HG03439 (cell line): ENCODE data around the gene THAP11.

Experiments
- ATAC-seq: cut with Tn5 transposase; IDR thresholded peaks from one replicate; pipeline ENCODE4 v1.9.1; 2021; ENCODE audit warnings: mild to moderate bottlenecking, moderate library complexity; ENCODE audit not compliant: unreplicated experiment

THAP11 gene

DNA sequence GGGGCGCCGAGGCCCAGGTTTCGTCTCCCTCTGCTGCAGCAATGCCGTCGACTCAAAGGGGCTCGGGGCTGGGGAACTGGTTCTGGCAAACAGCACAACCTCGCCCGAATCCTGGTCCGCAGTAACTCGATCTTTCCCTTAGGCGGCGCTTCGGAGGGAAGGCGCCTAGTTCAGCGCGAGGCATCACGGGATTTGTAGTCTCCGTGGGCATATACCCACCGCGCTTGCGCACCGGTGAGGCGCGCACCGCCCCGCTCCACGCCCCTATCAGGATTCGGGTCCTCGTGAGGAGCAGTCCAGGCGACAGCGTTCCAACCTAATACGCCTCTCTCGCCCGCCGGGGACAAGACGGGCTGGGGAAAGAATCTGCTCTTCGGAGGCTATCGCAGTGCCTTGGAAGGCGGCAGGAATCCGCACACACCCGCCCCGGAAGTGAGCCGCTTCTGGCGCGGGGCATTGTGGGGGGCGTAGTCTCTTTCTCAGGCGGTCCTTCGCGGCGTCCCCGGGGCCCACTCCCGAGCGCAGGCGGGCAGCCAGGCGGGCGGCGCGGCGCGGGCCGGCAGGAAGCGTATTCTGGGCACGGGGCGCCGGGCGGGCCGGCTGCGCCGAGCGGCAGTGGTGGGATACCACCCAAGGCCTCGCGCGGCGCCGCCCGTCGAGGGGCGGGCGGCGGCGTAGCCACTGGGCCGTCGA lies at the start of gene THAP11:
Gene THAP11 (plus strand): TSS at position 505 of the 693 bp plus-strand sequence. CDS start 235 bp downstream, outside the sequence.
- peak; percentile 44 for ATAC-seq

DNA sequence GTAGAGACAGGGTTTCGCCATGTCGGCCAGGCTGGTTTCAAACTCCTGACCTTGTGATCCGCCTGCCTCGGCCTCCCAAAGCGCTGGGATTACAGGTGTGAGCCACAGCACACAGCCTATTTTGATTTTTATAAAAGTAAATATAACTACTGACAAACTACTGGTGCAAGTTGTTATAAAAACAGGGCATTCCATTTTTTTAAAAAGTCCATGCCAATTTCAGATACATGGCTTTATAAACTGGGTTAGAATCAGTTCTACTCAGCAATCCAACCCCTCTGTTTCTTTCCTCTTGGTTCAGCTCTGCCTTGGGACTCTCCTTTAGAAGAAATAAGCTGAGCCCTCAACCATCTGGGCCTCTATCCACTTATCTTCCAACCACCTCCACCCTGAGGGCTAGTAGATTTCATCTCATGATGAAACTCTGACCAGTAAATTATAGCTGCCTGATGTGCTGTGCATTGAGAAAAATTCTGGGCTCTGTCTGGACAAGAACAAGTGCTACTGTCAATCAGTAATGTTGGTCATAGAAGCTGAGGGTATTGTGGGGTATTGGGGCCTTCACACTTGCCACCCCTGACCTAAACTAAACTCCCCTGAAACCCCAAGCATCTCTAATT lies 45.9 kb upstream of the THAP11 start:
- ATAC-seq = no peak

DNA sequence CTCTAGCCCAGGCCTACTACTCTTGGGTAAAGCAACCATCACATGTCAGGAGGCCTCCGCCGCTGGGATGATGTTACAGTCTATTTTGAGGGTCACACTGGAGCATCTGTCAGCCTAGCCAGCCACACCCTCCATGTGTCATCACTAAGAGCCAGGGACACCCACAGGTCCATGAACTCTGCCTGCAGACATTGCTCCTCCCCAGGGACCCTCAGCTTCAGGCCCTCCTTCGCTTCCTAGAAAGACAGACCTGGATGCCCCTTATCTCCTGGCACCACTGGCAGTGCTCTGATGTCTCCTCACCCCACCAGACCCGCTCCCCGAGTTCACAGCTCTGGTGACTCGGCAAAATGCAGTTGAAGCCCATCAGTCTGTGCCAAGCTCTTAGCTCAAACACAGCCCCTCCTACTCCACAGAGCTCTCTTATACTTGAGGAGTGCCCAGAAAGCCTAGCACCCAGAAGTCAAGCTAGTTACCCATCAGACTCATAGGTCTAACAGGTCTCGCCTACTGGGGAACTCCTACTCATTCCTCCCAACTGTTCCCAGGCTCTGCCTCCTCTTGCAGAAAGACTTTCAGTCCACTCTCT lies 41.7 kb upstream of the THAP11 start:
- ATAC-seq = no peak

DNA sequence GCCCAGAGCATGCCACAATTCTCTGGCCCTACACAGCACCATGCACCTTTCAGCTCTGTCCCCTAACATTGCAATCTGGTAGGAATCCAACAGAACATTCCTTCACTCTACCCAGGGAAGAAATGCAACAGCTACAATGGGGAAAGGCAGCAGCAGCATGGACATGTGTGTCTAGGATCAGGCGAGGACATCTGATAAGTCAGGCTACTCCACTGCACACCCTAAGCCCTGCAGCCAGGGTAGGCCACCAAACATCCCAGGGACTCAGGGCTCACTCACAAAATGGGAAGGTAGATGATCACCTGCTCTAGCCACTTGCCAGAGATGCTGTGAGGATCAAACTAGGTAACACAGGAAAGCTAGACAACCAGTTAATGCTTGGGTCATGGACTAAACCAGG lies 40.9 kb upstream of the THAP11 start:
- no peak for ATAC-seq

DNA sequence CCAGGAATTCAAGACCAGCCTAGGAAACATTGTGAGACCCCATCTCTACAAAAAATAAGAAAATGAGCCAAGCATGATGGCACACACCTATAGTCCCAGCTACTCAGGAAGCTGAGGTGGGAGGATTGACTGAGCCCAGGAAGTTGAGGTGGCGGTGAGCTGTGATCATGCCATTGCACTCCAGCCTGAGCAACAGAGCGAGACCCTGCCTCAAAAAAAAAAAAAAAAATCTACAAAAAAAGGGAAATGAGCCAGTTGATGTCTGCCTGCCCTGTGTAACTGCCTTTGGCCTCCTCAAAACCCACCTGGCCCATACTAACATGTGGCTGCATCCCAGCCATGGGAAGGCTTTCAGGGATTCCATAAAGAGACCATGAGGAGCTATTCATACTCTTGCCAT lies 40.2 kb upstream of the THAP11 start:
- ATAC-seq = no peak

DNA sequence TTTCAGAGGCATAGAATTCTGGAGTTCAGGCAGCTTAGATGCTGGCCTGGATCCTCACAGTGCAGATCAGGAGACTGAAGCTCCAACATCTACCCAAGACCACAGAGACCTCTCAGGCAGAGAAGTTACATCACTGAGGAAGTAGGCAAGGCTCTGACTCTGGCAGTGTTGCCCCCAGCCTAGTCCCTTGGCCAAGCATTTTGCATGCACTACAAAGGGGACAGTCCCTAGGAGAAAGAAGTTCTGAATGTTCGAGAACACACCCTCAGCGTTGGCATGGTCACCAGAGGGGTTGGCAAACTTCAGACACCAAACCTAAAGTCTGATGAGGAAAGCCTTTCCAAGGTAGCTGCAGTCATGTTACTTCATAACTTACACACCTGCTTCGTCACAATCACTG lies 38.2 kb upstream of the THAP11 start:
- no peak for ATAC-seq

DNA sequence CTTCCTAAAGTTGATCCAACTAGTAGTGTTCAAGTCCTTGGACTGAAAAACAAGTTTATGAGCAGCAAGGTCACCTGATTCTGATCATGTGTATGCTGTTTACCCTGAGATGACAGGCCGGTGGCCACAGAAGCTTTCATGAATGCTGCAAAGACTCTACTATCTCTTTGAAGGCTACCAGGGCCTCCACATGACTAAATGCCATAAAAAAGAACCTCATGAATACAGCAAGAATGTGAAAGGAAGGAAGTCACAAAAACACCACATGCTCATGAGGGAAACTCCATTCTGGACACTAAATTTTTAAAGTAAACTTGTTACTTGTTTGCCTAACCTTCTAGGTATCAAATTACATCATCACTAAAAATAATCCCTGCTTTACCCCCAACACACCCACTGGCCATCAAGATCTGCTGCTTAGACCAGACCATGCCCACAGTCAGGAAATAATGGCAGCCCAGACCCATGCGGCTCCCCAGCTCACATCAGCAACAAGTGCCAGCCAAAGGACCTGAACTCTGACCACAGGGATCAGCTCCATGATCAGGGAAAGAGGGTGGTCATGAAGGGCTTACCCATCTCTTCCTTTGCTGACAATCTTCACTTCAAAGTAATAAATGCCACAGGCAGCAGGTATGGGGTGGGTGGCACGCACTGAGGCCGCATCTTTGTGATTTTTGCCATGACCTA lies 37.1 kb upstream of the THAP11 start:
- ATAC-seq = no peak

DNA sequence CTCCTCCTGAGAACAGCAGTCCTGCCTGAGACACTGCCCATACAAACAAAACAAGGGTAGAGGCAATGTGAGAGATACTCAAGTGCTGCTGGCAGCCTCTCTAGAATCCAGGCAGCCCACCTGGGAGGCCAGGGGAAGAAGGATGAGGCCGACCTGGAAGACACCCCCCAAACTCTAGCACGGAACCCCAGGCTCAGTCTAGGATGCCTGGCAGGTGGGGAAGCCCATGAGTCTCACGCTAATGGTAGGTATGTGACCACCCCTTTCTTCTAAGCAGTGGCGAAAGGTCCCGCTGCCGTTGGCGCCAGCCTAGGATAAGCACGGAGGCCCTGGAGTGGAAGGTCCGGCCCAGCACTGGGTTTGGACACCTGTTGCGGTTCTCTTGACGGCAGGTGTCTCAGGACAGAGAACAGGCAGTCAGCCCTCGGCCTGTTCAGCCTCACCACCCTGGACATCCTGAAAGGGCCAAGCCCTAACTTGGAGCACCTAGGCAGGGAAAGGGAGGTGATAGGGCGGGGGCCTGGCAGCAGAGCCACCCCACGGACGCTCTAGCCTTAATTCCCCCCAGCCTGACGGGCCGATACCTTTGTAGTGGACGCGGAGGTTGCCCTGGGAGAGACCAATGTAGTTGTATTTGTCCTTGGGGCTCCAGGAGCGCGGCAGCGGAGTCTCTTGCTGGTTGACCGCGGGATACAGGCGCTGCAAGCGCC lies 36.2 kb upstream of the THAP11 start:
- ATAC-seq = peak; percentile 7

DNA sequence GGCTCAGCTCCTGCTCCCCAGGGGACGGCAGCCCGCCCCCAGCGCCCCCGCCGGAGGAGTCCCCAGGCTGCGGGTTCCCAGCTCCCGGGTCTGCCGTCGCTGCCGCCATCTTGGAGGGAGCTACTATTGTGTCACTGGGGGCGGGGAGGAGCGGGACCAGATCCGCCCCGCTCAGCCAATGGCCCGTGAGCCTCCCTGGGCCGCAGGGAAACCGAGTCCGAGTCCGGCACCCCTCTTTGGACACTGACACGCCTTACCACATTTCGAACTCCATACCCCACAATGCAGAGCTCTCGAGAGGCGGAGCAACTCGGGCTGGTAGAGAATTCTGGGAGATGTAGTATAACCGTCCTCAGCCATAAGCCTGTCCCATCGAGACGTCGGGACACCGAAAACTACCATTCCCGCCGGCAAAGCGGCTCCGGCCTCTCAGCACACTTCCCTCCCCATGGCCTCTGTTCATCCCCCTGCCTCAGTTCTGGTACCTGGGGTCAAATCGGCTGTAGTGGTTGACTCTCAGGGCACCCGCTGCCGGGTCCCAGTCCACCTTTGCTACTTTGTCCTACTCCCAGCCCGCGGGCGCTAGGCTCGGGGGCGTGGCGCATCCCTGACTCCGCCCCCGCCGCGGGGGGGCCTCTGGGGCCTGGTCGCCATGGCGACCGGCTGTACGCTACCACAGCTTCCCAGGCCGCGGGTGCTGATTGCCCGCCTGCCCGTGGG lies 35.5 kb upstream of the THAP11 start, which contains the start of the genes RANBP10 and TSNAXIP1:
Gene RANBP10 (minus strand): TSS at position 133 of the 720 bp plus-strand sequence. CDS start 24 bp downstream, at position 109.
Gene TSNAXIP1 (plus strand): TSS at position 462 of the 720 bp plus-strand sequence. CDS start 261 bp downstream, outside the sequence.
- peak; percentile 95 for ATAC-seq

DNA sequence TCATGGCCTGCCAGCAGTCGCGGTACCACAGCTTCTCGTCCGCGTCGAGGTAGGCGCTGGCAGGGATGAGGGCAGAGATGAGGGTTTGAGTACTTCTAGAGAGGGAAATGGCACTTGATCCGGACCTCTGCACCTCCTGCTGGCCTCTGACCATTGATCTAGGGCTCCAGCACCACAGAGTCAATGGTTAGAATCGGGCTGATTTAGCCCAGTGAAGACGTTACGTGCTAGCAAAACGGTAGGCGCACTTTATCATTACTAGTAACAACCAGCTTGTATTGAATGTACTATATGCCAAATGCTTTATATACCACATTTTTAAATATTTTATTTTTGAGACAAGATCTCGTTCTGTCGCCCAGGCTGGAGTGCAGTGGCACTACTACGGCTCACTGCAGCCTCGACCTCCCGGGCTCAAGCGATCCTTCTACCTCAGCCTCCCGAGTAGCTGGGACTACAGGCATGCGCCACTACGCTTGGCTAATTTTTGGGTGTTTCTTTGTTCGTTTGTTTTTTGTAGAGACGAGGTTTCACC lies 34.9 kb upstream of the THAP11 start:
- no peak for ATAC-seq

DNA sequence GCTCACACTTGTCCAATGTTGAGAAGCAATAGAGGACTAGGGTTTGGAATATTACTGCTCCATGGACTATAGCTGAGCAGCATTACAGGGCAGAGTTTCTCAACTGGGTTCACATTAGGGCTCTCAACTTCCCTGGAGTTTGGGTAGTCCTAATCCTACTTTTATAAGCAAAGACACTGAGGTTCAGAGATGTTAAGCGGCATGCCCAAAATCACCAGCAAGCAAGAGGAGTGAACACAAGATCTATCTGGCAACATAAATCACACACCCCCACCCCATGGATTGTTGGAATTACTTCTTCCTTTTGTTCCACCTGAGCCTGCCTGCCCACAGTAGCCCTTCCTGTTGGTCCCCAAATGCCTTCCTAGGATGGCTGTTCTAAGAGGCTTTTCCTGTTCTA lies 30.2 kb upstream of the THAP11 start:
- no peak for ATAC-seq

DNA sequence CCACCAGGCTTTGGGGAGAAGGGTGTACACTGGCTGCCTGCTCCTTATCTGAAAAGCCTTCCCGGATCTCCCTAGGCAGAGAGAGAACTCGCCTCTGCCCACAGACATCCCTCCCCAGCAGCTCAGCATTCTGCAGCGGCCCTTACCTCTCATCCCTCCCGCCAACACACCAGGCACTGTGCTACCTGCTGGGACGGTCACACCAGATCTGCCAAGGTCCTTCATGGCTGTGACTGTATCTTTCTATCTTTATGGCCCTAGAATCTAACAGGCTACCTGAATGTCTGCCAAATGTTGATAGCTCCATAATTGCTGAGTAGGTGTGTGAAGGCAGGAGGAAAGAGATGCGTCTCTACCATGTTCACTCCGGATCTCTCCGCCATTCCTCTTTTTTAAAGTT lies 27.6 kb upstream of the THAP11 start:
- ATAC-seq = no peak

DNA sequence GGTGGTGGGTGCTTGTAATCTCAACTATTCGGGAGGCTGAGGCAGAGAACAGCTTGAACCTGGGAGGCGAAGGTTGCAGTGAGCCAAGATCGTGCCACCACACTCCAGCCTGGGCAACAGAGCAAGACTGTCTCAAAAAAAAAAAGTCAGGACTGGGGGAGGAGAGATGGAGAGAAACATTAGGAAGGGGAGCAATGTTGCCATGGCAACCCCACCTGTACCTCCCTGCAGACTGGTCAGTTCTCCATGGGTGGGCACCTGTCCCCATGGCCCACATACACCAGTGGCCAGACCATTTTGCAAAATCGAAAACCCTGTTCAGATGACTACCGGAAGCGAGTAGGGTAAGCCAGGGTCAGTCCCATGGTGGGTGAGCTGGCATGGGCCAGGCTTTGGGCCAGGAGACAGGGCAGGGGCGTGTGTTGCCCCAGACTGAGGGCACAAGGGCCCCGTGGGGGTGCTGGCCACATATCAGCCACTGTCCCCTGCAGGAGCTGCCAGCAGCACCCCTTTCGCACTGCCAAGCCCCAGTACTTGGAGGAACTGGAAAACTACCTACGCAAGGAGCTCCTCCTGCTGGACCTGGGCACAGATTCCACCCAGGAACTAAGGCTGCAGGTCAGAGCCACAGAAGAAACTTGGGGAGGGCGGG lies 21.4 kb upstream of the THAP11 start:
- ATAC-seq = no peak

DNA sequence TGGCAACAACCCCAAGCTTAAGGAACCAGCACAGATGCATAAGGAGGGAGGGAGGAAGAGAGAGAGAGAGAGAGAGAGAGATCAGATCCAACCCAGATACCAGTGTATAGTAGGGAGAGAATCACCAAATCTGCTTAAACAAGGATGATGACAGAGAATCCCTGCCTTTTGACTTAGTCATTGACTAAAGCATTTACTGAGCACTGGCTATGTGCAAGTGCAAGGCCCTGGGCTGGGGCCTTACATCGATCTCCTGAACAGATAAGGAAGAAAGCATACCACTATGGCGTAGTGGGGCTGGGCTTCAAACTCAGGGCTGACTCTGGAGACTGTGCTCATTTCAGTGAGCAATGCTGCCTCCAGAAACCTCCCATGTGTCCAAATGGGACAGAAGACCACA lies 19.6 kb upstream of the THAP11 start:
- no peak for ATAC-seq

DNA sequence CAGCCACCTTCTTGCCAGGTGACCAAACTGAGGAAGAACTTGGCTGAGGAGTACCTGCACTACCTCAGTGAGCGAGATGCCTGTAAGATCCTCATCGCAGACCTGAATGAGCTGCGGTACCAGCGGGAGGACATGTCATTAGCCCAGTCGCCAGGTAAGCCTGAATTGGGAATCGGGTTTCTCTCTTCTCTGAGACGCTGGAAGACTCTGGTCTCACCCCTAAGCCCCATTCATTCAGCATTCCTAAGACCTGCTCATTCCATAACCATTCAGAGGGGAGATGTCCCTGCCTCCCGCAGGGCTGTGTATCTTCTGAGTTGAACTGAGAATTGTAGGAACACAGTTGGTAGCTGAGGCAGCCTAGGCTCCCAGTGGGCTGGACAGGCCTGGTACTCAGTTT lies 17.0 kb upstream of the THAP11 start:
- no peak for ATAC-seq

DNA sequence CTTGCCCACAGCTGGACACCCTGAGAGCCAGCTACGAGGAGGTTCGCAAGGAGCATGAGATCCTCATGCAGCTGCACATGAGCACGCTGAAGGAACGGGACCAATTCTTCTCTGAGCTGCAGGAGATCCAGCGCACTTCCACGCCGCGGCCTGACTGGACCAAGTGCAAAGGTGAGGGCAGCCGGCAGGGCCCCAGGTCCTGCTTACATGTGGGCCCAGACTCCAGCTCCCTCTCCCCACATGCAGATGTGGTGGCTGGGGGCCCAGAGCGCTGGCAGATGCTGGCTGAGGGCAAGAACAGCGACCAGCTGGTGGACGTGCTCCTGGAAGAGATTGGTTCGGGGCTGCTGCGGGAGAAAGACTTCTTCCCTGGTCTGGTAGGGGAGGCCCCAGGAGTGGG lies 16.2 kb upstream of the THAP11 start:
- ATAC-seq = no peak

DNA sequence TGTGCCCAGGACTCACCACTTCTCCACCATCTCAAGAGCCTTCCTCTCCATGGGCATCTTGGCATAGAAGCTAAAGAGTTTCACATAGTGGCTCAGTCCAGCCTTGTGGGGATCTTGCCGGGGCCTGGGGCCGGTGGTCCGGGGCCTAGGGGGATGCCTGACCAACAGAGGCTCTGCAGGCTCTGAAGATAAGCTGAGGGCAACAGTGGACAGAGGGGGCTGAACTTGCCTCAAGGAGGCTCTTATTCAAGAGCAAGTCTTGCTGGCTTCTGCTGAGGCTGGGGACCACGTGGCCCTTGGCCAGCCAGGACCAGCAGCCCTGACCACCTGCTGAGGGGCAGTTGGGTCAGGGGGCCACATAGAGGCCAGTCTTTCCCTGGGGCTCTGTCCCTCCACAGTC lies 13.5 kb upstream of the THAP11 start:
- no peak for ATAC-seq

DNA sequence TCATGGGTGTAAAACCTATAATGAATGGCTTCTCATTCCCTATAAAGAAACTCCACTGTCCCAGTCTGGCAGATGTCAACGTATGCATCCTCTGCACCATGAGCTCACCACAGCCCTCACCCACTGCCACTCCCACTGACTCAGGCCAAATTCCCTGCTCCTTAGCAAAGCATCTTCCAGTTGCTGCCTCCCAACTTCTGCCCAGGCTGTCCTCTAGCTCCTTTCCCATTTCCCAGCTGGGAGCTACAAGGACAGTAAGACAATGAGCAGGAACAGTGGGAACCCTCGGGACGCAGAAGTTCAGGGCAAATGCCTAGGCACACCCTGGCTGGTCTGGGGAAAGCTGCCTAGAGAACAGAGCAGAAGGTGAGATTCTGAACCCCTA lies 9.1 kb upstream of the THAP11 start:
- ATAC-seq = no peak

DNA sequence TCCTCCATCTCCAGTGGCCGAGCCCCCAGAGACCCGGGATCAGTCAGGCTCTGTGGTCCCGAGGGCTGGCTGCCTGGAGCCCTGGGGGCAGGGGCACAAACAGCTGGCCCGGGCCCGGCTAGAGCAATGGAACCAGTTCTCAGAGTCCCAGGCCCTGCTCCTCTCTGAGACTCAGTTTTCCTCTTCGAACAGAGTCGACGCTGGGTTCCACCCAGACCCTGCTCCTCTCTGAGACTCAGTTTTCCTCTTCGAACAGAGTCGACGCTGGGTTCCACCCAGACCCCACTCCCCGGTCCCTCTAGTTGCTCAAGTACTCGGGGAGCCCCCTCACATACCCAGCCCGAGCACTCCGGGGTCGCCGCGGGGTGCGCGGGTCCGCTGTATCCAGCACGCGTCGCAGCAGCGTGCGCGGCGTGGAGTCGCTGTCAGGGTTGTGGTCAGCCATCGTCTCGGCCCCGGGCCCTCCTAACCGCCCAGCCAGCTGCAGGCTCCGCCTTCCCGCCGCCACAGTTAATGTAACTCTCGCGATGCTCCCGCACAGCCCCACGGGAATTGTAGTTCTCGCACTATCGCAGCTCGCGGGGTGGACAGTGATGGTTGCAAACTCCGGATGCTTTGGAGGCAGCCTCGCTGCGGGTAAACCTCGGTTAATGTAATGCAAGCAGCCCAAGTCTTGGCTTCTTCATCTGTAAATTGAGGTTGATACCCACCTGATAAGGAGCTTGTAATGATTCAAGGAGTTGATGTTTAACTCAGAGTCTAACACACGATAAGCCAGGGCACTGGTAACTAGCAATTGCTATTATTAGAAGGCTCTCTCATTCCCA lies 8.5 kb upstream of the THAP11 start:
- ATAC-seq = peak; percentile 92
